D721Med (cell line): ENCODE measurements around the gene IRAG1.

Source experiments
- DNase-seq: peaks from one replicate; pipeline ENCODE4 v3.0.0; 2011; ENCODE audit warnings: low spot score; ENCODE audit not compliant: insufficient read length
- FAIRE-seq: peaks from 2 replicates; lab custom pipeline; 2011; peaks lifted over from hg19 to GRCh38; lab: Jason Lieb, UNC
- TF ChIP-seq, protein P1 (sequence below): IDR thresholded peaks from 2 replicates; pipeline ENCODE4 v1.5.1; 2012; ENCODE audit warnings: mild to moderate bottlenecking, control low read depth; ENCODE audit not compliant: insufficient read depth; ENCODE audit errors: missing control alignments

The IRAG1 gene, protein sequence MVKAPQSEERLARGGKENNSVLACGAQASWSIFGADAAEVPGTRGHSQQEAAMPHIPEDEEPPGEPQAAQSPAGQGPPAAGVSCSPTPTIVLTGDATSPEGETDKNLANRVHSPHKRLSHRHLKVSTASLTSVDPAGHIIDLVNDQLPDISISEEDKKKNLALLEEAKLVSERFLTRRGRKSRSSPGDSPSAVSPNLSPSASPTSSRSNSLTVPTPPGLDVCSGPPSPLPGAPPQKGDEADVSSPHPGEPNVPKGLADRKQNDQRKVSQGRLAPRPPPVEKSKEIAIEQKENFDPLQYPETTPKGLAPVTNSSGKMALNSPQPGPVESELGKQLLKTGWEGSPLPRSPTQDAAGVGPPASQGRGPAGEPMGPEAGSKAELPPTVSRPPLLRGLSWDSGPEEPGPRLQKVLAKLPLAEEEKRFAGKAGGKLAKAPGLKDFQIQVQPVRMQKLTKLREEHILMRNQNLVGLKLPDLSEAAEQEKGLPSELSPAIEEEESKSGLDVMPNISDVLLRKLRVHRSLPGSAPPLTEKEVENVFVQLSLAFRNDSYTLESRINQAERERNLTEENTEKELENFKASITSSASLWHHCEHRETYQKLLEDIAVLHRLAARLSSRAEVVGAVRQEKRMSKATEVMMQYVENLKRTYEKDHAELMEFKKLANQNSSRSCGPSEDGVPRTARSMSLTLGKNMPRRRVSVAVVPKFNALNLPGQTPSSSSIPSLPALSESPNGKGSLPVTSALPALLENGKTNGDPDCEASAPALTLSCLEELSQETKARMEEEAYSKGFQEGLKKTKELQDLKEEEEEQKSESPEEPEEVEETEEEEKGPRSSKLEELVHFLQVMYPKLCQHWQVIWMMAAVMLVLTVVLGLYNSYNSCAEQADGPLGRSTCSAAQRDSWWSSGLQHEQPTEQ

DNA sequence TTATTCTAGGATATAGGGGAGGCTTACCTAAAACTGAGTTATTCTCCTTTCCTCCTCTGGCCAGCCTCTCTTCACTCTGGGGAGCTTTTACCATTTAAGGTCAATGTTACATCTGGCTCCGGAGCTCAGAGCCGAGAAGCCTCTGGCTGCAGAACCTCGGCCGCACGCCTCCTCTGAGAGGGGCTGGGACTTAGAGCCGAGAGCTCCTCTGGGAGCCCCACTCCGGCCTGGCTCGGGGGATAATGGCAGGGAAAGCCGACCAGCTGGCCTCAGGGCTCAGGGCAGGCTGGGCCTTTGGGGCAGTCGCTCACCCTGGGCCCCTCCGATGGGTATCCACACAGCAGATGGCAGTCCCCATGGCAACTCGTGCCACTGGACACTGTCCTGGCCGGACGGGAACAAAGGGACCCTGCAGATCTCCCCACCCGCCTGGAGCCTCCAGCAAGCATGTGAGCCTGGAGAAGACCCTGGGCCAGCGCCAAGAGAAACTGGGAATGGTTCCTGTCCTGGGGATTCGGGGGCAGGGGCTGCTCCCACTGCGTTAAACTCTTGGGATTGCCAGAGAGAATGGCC is at the start of gene IRAG1:
TSS of gene IRAG1 (minus strand) at position 247 of the 573 bp plus-strand sequence. CDS start at position 94, 153 bp downstream.
- FAIRE-seq: no peak
- TF ChIP-seq, protein P1, sequence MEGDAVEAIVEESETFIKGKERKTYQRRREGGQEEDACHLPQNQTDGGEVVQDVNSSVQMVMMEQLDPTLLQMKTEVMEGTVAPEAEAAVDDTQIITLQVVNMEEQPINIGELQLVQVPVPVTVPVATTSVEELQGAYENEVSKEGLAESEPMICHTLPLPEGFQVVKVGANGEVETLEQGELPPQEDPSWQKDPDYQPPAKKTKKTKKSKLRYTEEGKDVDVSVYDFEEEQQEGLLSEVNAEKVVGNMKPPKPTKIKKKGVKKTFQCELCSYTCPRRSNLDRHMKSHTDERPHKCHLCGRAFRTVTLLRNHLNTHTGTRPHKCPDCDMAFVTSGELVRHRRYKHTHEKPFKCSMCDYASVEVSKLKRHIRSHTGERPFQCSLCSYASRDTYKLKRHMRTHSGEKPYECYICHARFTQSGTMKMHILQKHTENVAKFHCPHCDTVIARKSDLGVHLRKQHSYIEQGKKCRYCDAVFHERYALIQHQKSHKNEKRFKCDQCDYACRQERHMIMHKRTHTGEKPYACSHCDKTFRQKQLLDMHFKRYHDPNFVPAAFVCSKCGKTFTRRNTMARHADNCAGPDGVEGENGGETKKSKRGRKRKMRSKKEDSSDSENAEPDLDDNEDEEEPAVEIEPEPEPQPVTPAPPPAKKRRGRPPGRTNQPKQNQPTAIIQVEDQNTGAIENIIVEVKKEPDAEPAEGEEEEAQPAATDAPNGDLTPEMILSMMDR: no peak
- DNase-seq: no peak

DNA sequence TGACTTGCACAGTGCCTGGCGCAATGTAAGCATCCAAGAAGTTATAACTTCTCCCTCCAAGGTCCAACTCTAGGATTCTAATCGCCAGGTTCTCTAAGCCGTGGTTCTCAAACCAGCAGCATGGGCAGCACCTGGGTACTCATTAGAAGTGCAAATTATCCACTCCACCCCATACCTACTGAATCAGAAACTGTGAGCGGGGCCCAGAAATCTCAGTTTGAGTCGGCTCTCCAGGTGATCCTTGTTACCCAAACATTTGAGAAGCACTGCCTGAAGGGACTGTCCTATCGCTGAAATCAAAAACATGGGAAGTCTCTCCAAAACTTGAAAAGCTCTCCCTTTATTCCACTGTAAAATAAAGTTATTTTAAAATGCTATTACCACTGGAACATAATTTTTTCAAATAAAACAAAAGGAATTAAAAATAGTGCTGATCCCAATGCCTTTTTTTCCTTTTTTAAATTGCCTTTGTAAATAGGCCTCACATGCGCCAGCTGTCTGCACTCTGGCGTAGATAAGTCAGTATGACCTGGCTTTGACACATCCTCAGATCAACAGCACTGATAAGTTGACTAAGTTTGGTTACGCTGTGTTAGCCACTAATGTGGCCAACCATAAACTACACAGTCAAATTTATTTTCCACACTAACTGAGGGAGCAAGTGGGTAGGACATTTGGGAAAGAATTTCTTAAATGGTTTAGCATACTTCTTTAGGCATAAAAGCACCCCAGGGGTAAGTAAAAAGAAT is 49.1 kb upstream of the IRAG1 start:
- no peak for DNase-seq
- TF ChIP-seq, protein P1: no peak

DNA sequence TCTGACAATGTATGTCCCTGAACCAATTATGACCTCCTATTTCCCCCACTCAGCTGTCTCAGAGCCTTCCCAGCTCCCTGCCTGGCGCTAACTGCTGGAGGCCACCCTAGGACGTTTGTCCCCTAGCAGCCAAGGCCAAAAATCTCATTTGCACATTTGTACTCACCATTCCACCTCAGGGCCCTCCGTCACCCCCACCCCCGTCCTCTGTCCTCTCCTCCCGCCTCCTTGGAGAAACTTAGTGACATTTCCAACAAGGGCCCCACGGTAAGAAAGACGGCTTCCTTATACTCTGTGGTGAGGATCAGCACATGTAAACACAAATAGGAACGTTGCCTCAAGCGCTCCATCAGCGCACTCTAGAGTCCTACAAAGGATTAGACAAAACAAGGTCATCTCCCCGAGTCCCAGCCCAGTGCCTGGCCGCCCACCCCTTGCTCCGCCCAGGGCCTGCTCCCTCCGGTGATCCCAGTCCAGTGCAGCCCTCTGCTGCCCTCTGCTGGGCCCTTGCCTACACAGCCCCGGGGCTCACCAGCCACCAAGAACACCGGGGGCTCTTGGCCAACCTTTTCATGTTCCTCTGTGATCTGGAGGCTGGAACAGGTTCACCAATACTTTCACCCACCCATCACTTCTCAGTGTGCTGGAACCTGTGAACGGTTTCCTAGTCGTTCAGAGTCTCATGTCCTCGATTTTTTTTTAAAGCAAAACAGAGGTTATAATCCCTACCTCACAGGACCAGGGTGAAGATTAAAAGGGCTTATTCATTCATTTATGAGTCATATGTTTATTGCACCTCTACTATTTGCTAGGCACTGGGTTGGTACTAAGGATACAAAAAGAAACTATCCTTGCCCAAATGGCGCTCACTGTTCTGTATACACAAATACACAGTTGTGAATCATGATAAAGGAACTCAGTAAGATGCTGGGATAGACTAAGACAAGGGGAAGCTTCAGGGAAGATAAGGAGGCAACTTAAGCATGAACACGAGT is 42.2 kb upstream of the IRAG1 start:
- FAIRE-seq (no peak), DNase-seq (peak; percentile 62)
- TF ChIP-seq, protein P1: peak; percentile 92

More for the DNA sequence above, 49.1 kb upstream of the IRAG1 start:
- no peak for FAIRE-seq

DNA sequence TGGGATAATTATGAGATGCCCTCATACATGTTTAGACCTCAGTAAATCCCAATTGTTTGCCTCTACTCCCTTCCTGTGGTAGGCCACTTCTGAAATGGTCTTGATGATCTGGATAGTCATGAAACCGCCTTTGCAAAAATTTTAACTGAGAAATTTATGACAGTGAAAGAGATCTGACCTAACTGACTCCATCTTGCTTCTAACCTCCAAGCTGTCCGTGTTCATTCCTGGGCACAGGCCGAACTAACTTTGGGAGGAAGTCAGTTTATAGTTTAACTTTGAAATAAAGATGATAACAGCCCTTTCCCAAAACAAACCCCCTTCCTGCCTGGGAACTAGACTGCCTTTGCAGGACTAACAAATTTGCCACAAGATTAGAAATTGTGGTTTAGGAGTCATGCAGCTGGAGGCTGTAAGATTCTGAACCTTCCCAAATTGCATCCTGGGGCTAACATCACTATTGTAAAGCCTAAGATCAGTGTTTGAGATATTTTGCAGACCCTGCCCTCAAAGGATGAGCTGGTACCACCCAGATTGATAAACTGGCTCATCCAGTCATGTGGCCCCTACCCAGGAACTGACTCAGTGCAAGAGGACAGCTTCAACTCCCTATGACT is 37.6 kb upstream of the IRAG1 start:
- DNase-seq: no peak
- no peak for FAIRE-seq
- TF ChIP-seq, protein P1: no peak

DNA sequence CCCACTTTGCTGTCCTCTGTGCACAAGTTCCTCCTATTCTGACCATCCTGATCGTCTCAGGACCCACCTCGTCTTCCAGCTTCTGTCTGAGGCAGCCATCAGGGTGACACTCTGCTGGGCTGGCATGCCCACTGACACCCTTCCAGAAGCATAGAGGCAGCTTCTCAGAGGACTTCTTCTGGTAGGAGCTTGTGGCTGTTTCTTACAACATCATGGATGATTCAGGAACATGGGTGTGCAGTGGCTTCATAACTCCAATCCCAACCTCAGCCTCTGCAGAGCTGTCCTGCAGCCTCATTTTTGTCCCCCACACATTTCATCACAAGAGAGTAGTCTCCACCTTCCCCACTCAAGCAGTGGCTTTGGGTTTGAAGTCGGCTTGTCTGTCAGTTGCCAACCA is 36.6 kb upstream of the IRAG1 start:
- FAIRE-seq: no peak
- TF ChIP-seq, protein P1: no peak
- DNase-seq: no peak
